NCI-H524 (cell line): ENCODE results near the gene IFFO2.

ENCODE experiments used
- DNase-seq, 2 experiments: peaks; one replicate each; lab custom pipeline; 2025; lab: John Stamatoyannopoulos, UW

IFFO2 gene

DNA sequence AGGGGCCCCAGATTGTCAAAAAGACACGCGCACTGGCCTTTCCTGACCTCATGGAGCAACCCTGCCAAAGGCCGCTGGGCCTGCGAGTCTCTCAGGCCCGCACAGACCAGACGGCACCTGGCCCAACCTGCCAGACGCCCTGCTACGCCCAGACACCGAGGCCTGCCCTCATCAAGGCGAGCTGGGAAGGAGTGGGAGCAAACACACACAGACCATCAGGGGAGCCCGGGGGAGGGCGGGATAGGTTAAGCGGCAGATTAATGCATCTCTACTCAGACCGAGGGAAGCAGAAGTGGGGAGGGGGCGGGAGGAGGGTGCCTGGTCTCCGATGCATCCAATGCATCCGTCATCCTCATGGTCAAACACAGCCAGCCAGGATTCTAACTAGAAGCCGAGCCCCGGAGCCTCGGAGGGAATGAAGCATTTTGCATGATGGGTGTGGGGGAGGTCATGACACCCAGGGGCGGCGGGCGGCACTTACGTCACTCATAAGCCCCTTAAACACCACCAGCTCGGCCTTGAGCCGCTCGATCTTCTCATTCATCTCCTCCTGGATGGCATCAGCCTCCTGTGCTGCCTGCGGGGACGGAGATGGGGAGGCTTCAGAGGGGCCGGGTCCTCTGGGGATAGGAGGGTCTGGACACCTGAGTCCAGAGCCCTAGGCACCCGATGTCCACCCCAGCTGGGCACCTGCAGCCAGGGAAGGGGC is 37.1 kb downstream of the IFFO2 start:
- no peak for DNase-seq

DNA sequence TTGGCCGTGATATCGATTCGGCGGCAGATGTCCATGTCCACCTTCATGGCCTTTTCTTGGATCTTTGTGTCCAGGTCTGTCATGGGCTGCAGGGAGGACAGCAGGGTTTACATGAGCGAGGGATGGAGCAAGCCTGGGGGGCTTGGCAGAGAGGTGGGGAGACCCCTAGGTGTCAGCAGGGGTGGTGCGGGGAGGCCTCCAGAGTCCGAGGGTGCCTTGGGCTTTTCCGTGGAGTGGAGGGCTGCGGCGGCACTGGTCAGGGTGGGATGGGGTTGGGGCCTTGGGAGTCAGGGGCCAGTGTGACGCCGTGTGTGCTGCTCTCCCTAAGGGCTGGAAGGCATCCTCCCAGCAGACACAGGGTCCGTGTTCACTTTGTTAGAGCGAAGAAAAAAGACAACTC is 38.1 kb downstream of the IFFO2 start:
- DNase-seq, result no peak

DNA sequence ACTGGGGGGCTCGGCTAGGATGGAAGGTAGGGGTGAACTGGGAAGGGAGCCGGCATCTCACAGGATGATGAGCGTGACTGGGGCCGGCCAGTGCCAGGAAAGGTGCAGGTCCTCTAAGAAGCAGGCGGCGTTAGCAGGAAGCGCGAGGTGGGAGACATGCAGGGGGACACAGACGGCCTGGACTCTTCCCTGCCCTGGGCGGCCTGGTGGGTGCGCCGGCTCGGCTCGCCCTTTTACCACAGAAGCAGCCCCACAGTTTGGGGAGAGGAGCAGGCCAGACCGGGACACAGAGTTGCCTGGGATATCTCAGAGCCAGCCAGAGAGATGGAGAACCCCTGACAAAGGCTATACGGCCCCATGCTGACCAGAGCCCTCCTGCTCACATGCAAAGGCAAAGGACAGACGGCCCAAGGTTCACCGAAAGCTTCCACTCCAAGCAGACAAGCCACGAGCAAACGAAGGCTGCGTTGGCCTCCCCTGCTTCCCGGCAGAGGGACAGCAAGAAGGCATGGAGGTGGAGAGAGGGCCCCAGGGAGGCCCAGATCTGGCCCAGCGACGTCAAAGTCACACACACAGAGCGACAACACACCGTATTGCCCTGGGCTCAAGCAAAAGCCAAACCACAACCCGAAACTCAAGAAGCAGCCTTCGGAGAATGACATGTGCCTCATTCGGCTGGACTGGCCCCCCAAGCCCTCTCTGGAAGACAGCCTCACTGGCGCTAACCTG is 39.2 kb downstream of the IFFO2 start:
- DNase-seq, result no peak

DNA sequence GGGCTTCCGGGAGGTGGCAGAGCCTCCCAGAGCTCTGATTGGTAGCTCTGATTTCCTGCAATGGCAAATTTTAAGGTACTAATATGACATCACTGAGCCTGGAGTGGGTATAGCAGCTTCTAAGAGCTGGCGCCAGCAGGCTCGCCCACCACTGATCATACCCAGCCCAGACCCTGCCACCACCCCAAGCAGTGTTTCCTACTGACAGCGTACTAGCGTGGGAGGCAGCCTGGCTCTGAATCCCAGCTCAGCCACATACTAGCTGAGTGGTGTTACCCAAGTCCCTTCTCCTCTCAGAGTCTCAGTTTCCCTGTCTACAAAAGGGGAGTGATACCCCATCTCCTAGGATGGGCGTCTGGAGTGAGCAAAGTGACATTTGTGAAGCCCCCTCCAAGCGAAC is 41.1 kb downstream of the IFFO2 start:
- DNase-seq, result no peak

DNA sequence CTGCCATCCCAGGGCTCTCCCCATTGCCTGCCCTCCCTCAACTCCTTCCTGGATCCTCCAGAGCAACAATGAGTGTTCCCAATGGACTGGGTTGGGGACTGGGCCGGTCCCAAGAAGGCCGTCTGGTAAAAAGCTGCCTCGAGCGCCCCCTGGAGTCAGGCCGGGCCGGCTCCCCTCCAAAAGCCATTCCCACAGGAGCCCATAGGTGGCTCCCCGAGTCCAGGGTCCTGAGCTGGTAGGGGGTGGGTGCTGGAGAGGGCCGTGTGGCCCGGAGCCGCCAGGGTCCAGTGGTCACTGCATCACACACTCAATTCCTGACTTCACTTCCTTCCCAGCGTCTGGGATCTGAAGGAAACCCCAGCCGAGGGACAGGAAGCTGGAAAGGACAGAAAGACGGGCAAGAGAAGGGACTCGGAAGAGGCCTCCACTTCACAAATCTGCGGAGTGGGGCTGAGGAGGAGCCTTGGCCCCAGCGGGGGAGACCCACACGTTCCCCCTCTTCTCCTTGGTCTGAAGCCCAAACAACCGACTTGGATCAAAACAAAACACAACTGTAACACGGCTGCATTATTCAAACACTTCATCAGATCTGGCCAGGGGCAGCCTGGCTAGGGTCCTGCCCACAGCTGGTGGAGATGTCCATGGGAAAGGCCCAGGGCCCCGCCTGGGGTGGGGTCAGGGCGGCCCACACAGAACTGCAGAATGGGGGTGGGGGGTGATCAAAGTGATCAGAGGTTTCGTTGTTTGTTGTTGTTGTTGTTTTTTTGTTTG is 43.2 kb downstream of the IFFO2 start:
- peak in 1 of 2 experiments; percentile 64 for DNase-seq

DNA sequence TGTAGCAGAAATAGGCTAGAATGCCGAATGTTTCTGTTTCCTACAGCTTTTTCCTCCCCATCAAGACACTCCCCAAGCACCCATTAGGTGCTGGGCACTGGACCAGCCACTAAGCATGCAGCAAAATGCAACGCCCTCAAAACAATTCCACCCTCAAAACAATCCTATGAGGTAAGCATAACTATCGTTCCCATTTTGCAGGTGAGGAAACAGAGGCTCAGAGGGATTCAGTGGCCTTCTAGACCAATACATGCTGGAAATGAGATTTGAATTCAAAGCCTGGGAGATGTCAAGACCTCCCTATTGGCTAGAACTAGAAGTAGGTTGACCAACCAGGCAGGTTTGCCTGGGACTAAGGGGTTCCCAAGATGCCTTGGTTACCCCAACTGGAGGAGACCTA is 43.9 kb downstream of the IFFO2 start:
- no peak for DNase-seq

DNA sequence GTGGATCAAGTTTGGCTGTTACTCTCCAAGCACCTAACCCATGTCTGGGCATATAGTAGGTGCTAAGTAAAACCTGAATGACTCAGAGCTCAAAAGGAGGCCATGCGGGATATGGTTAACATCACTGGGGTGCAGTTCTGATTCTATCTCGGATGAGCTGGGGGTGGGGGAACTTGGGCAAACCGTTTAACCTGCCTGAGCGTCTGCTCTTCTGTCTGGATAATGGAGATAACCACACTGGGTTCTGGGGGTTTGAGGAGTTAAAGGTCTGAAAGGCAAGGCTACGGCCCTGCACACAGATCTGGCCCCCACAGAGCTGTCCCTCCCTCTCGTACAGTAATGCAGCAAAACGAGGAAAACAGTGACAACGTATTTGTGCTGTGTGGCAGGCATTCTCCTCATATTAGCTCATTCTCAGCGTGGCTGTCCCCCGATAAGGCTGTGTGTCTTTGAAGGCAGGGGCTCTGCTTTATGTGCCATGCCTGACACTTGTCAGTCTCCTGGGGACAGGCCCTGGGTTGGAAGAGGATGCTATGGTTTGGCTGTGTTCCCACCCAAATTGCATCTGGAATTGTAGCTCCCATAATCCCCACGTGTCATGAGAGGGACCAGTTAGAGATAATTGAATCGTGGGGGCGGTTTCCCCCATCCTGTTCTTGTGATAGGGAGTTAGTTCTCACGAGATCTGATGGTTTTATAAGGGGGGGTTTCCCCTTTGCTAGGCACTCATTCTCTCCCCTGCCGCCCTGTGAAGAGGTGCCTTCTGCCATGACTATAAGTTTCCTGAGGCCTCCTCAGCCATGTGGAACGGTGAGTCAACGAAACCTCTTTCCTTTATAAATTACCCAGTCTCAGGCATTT is 47.3 kb downstream of the IFFO2 start:
- DNase-seq, result no peak

DNA sequence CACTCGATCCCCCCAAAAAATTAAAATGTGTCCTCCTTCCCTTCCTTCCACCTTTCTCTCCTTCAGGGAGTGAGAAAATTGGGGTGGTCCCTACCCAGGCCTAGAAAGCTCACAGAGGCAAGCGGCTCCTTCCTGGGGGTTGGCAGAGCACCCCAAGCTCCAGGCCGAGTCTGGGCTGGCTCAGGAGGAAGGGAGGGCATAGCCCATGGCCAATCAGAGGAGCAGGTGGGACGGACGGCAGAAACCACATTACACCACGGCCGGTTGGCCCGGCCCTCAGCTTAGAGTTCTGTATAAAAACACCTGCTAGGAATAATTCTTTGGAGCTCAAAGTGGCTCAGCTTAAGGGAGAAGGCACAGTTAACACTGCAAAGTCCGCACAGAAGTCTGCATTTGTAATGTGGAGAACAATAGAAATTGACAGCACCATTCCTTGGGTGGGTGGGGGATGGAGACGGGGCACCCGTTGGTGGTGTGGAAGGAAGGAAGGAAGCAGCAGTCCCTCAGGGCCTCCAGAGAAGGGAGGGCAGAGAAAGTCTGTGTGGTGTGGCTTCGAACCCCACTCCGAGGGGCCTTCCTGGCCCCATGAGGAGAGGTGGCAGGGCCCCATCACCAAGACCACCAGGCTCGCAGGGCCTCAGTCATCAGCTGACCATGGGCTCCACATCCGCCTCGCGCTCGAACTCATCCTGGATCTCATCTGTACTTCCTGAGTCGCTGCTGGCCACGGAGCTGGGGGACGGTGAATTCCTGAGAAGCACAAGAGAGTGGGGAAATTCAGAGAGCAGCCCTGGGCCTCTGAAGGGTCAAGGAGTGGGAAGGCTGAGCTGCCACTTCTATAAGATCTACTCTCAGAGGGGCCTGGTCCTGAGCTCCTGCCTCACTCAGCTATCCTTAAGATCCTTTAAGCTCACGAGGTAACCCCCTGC is 48.3 kb downstream of the IFFO2 start:
- no peak for DNase-seq

DNA sequence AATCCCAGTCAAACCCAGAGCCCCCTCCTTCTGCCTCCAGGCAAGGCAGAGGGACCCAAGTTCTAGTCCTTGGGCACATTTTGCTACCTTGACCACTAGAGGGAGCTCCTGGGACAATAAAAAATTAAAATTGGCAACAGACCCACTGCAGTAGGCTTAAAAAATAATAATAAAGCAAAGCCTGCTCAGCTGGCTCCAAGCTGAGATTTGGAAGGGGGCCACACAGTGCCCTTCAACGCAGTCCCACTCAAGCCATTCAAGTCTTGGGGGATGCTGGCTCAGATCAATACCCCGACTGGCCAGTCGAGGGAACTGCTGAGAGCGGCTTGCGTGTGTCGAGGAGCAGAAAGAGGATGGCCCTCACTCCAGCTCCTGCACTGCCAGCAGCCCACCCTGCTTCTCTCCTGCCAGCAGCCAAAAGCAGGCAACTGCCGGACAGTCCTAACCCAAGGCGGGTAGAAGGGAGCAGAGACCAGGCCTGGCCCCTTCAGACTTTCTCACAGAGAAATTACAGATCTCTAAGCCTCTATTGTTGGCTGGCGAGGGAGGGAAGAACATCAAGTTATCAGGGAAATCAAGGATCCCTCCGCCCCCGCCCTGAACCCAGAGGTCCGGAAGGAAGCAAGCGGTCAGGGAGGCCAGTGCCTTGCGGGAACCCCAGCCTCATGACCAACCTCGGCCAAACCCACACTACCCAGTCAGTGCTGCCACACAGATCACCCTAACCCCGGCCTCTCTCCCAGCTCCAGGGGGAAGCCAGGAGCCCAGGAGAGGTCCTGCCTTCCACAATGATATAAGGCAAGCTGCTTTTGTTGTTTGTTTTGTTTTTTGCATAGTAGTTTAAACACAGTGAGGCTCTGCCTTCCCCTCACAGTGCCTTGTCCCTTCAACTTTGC is 49.2 kb downstream of the IFFO2 start:
- DNase-seq, result peak in 1 of 2 experiments; percentile 55

DNA sequence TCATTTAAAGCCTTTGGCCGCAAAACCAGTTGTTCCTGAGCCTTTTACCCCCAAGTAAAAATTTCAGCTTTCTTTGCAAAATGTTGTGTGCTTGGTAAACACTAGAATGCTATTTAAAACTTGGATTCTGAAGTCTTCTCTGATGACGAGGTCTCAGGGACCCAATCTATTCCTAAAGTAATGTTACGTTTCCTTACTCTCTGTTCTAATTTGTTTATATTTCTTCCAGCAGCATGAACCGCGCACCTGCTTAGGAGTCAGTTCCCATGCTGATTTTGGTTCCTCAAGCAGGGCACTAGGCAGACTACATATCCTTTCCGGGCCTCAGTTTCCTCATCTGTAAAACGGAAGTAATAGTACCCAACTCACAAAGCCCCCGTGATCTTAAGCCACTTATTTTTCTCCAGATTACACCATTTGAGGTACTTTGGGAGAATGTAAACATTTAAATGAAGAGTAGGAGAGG is 53.2 kb downstream of the IFFO2 start:
- no peak for DNase-seq

DNA sequence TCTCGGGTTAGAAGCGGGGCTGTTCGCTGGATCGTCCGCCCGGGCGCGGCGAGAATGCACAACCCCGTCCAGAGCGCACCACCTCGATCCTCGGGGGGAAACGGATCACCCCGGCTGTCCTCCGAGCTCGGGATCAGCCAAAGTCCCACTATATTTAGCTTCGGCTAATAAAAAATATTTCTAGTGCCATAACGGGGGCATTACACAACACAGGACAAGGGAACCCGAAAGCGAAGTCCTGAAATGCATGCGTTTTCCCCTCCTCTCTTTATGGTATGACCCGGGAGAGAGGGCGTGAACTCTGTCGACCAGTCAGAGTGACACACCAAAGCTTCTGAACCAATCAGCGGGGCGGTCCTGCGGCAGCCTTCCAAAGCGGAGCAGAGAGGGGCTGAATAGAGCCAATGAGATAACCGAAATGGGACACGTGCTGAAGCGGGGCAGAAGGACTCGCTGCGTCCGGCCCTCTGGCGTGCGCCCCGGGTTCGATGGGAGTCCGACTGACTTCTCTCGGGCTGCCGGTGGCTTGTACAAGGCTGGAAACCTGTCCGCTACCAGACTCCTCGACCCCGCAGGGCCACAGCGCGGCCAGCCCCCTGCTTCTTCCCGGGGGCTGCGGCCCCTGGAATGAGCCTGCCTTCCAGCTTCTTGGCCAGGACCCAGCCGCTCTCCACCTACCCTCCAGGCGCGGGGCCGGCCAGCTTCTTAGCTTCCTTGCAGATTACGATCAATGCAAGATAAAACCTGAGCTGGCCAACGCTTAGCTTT is 53.8 kb downstream of the IFFO2 start, which contains the start of gene ALDH4A1:
TSS of gene ALDH4A1 (minus strand) at position 33 of the 768 bp plus-strand sequence. CDS start at position 1, 32 bp downstream.
- DNase-seq, result peak; percentile 94 to 97

DNA sequence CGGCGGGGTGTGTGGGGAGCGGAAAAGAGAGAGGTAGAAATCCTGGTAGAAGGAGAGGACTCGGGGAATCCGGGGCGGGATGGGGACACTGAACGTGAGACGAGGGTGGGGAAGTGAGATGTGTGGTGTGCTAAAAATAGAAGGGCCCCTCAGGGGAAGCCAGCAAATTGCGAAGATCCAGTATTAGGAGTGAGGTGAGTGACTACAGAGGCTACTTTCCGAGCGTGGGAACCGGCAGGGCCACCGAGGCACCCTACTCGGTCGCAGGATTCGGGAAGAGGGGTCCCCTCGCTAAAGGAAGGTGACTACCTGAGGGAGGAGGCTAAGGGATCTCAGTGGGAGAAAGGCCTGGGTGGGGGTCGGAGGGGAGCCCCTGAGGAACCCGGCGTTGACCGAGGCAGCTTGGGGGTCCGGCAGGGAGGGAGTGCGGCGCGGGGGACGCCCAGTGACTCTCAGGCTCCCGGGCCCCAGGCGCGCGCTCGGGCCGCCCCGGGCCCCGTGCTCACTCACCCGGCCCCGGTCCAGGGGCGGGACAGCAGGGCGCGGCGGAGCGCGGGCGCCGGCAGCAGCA is 54.4 kb downstream of the IFFO2 start:
- DNase-seq, result peak in 1 of 2 experiments; percentile 13

DNA sequence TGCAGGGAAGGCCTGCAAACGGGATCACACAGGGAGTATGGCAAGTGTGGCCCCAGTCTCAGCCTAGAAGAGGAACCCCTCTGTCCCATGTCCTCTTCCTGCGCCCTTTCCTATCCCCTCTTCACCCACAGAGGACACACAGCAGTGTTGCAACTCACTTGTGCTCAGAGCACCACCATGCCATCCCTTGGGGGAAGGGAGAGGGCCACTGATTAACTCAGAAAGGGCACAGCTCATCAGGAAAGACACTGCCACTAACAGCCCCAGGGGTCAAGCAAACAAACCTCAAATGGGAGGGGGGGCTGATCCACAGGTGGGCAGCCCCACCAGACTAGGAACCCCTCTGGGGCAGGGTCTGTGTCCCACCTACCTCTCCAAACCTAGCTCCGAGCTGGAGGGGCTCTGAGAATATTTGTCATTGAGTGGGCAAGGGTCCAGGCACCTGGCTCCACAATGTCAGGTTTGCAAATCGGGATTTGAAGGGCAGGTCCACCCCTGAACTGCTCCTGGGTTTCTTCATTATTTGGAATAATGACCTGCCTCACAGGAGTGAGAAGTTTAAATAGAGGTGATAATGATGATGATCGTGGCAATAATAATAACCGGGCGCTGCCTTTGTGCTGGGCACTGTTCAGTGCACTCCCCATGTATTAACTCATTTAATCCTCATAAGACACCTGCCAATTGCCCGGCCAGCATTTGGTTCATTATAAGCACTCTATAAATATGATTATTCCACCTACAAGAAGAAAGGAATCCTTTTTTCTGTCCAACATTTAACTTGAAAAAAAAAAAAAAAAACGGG is 55.1 kb downstream of the IFFO2 start:
- DNase-seq, result no peak

DNA sequence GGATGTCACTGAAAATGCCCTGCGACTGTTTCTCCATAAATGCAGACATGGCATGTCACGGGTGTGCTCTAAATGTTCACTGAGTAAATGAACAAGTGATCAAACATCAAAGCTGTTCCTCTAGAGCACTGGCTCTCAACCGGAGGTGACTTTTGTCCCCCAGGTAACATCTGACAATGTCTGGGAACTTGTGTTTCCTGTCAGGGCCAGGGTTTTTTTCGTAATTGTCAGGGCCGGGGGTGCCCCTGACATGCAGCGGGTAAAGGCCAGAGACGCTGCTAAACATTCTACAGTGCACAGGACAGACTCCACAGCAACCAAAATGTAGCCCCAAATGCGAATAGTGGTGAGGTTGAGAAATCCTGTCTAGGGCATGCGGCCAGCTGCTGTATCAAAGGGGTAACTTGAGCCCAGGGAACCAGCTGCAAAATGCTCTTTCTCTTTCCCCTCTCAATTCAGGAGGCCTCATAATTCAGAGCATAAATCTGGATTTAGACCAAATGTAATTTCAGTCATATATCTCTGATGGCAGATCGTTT is 56.1 kb downstream of the IFFO2 start:
- no peak for DNase-seq

DNA sequence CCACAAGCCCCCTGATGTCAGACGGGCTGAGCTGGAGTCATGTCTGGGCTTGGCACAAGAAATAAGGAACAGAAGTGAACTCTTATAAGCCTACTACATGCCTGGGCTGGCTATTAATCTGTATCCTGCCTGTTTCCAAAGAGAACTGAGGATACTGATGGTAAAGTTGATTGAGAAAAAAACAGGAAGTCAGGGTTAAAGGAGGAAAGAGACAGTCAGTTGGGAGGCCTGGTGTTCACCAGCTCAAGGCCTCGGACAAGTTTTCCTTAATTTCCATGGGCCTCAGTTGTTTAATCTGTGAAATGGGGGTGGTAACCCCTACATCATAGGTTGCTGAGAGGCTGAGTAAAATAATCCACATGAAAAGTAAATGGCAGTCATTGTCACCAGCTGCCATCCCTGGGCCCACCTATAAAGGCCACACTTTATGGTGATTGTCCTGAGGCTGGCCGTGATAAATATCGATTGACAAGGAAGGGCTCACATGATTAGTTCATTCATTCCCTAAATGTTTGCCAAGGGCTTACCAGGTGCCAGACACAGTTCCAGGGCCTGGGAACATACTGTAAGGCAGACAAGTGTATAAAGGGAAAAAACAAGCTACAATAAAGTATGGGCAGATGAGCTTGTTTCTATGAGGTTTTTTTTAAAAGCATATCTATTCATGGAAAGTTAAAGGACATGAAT is 57.0 kb downstream of the IFFO2 start:
- DNase-seq, result no peak

DNA sequence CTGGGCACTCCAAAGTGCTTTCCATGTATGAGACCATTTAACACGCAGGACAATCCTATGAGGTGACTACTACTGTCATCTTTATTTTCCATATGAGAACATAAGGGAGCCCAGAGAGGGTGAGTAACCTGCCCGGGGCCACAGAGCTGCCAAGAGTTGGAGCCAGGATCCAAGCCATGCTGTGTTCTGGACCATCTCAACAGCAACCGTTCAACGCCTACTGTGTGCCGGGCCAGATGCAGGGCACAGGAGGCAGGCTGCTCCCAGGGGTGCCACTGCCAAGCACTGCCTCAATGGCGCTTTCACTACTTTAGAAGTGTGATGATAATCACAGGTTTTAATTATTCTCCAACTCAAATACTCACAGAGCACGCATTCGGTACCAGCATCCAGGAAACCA is 57.9 kb downstream of the IFFO2 start:
- no peak for DNase-seq

DNA sequence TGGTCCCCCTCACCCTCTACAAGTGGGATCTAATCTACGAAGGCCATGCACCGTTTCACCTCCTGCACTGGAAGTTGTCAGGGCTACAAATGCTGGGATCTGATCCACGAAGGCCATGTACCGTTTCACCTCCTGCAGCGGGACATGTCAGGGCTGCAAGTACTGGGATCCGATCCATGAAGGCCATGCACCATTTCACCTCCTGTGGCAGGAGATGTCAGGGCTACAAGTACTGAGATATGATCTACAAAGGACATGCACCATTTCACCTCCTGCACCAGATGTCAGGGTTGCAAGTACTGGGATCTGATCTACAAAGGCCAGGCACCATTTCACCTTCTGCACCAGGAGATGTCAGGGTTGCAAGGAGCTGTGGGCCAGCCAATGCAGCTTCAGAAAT is 61.2 kb downstream of the IFFO2 start:
- DNase-seq, result no peak
